SK-N-SH treated with all-trans-retinoic acid at 6 μM for 48 hours (cell line): ENCODE results near the gene ETDC.

Source experiments
- ATAC-seq: fragments of 200-7000 bp; cut with Tn5 transposase; 3 replicates; pipeline ENCODE4 v1.9.1; 2020; ENCODE audit warnings: mild to moderate bottlenecking, moderate library complexity
- ARNTL ChIP-seq: fragments of 450-650 bp; formaldehyde crosslinking; IDR thresholded peaks from 2 replicates; pipeline ENCODE4 v1.5.0; 2020; ENCODE audit warnings: low read depth, mild to moderate bottlenecking, moderate library complexity, borderline replicate concordance
- BACH2 ChIP-seq: fragments of 250-450 bp; sonication (Bioruptor Pico); IDR thresholded peaks from 2 replicates; pipeline ENCODE4 v1.9.0; 2021; ENCODE audit warnings: mild to moderate bottlenecking, borderline replicate concordance
- CSDC2 ChIP-seq: fragments of 250-450 bp; sonication (Bioruptor Pico); IDR thresholded peaks from 2 replicates; pipeline ENCODE4 v1.5.0; 2020; ENCODE audit warnings: mild to moderate bottlenecking, moderate library complexity
- ISL1 ChIP-seq: fragments of 250-450 bp; sonication (Bioruptor Pico); IDR thresholded peaks from 2 replicates; pipeline ENCODE4 v2.1.2; 2022; ENCODE audit warnings: mild to moderate bottlenecking, moderate library complexity
- OSR1 ChIP-seq: fragments of 250-450 bp; sonication (Bioruptor Pico); IDR thresholded peaks from 2 replicates; pipeline ENCODE4 v1.8.0; 2022; ENCODE audit warnings: moderate library complexity, mild to moderate bottlenecking, inconsistent platforms
- PPARA ChIP-seq: fragments of 250-450 bp; sonication (Bioruptor Pico); IDR thresholded peaks from 2 replicates; pipeline ENCODE4 v1.5.0; 2020; ENCODE audit warnings: mild to moderate bottlenecking, borderline replicate concordance
- RARB ChIP-seq: fragments of 250-450 bp; sonication (Bioruptor Pico); IDR thresholded peaks from 2 replicates; pipeline ENCODE4 v1.8.0; 2021; ENCODE audit warnings: mild to moderate bottlenecking, moderate library complexity
- SNAI2 ChIP-seq: fragments of 250-450 bp; sonication (Bioruptor Pico); IDR thresholded peaks from 2 replicates; pipeline ENCODE4 v1.5.0; 2020; ENCODE audit warnings: mild to moderate bottlenecking, moderate library complexity
- TCF4 ChIP-seq: fragments of 250-450 bp; sonication (Bioruptor Pico); IDR thresholded peaks from 2 replicates; pipeline ENCODE4 v1.8.0; 2021; ENCODE audit warnings: mild to moderate bottlenecking, moderate library complexity, borderline replicate concordance
- TOX ChIP-seq: fragments of 250-450 bp; sonication (Bioruptor Pico); IDR thresholded peaks from 2 replicates; pipeline ENCODE4 v1.8.0; 2021; ENCODE audit warnings: mild to moderate bottlenecking, moderate library complexity, borderline replicate concordance
- ZC3H10 ChIP-seq: fragments of 250-450 bp; sonication (Bioruptor Pico); IDR thresholded peaks from 2 replicates; pipeline ENCODE4 v1.5.1; 2021; ENCODE audit warnings: mild to moderate bottlenecking, moderate library complexity
- ZFP3 ChIP-seq: fragments of 250-450 bp; sonication (Bioruptor Pico); IDR thresholded peaks from 2 replicates; pipeline ENCODE4 v1.5.0; 2020; ENCODE audit warnings: mild to moderate bottlenecking, moderate library complexity
- ZFP30 ChIP-seq: fragments of 450-650 bp; formaldehyde crosslinking; IDR thresholded peaks from 2 replicates; pipeline ENCODE4 v1.5.0; 2022; ENCODE audit warnings: mild to moderate bottlenecking, moderate library complexity
- ZNF565 ChIP-seq: fragments of 450-650 bp; formaldehyde crosslinking; conservative IDR thresholded peaks from 2 replicates; pipeline ENCODE4 v1.5.0; 2020; ENCODE audit warnings: low read depth, mild to moderate bottlenecking, moderate library complexity
- ZNF70 ChIP-seq: fragments of 450-650 bp; formaldehyde crosslinking; IDR thresholded peaks from 2 replicates; pipeline ENCODE4 v1.5.0; 2020; ENCODE audit warnings: mild to moderate bottlenecking, moderate library complexity
- ZNF8 ChIP-seq: fragments of 450-650 bp; formaldehyde crosslinking; IDR thresholded peaks from 2 replicates; pipeline ENCODE4 v1.5.0; 2020; ENCODE audit warnings: mild to moderate bottlenecking, moderate library complexity
- TF ChIP-seq, protein P1 (sequence below): fragments of 250-450 bp; sonication (Bioruptor Pico); IDR thresholded peaks from 2 replicates; pipeline ENCODE4 v1.8.0; 2020; ENCODE audit warnings: mild to moderate bottlenecking, moderate library complexity, borderline replicate concordance
- TF ChIP-seq, protein P2 (sequence below): fragments of 250-450 bp; sonication (Bioruptor Pico); IDR thresholded peaks from 2 replicates; pipeline ENCODE4 v1.5.1; 2021; ENCODE audit warnings: mild to moderate bottlenecking, moderate library complexity
- TF ChIP-seq, protein P3 (sequence below): fragments of 250-450 bp; sonication (Bioruptor Pico); IDR thresholded peaks from 2 replicates; pipeline ENCODE4 v1.5.0; 2020; ENCODE audit warnings: mild to moderate bottlenecking, moderate library complexity
- TF ChIP-seq, protein P4 (sequence below): fragments of 250-450 bp; sonication (Bioruptor Pico); IDR thresholded peaks from 2 replicates; pipeline ENCODE4 v1.8.0; 2021; ENCODE audit warnings: low read depth, mild to moderate bottlenecking, moderate library complexity, borderline replicate concordance
- TF ChIP-seq, protein P5 (sequence below): fragments of 250-450 bp; sonication (Bioruptor Pico); IDR thresholded peaks from 2 replicates; pipeline ENCODE4 v1.5.1; 2020; ENCODE audit warnings: low read depth, mild to moderate bottlenecking, moderate library complexity

The ETDC gene

DNA sequence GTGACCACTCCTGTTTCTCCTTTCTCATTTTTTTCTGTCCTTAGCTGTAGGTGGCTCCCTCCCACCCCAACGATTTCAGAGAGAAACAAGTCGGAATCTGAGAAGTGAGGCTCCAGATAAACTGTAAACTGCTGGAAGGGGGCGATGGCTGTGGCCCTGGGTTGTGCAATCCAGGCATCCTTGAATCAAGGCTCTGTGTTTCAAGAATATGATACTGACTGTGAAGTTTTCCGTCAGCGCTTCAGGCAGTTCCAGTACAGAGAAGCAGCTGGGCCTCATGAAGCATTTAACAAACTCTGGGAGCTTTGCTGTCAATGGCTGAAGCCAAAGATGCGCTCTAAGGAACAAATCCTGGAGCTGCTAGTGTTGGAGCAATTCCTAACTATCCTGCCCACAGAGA, 37.7 kb downstream of the ETDC start:
- ATAC-seq, result no peak
- TF ChIP-seq ZFP3 (CRISPR knock-in tag) (no peak), ARNTL (CRISPR knock-in tag) (no peak), ZNF565 (no peak), ZFP30 (CRISPR knock-in tag) (no peak), TCF4 (CRISPR knock-in tag) (no peak), ZNF8 (CRISPR knock-in tag) (no peak), OSR1 (CRISPR knock-in tag) (no peak), ZC3H10 (CRISPR knock-in tag) (no peak)
- TF ChIP-seq, protein P1, sequence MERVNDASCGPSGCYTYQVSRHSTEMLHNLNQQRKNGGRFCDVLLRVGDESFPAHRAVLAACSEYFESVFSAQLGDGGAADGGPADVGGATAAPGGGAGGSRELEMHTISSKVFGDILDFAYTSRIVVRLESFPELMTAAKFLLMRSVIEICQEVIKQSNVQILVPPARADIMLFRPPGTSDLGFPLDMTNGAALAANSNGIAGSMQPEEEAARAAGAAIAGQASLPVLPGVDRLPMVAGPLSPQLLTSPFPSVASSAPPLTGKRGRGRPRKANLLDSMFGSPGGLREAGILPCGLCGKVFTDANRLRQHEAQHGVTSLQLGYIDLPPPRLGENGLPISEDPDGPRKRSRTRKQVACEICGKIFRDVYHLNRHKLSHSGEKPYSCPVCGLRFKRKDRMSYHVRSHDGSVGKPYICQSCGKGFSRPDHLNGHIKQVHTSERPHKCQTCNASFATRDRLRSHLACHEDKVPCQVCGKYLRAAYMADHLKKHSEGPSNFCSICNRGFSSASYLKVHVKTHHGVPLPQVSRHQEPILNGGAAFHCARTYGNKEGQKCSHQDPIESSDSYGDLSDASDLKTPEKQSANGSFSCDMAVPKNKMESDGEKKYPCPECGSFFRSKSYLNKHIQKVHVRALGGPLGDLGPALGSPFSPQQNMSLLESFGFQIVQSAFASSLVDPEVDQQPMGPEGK (CRISPR knock-in tag), result no peak

DNA sequence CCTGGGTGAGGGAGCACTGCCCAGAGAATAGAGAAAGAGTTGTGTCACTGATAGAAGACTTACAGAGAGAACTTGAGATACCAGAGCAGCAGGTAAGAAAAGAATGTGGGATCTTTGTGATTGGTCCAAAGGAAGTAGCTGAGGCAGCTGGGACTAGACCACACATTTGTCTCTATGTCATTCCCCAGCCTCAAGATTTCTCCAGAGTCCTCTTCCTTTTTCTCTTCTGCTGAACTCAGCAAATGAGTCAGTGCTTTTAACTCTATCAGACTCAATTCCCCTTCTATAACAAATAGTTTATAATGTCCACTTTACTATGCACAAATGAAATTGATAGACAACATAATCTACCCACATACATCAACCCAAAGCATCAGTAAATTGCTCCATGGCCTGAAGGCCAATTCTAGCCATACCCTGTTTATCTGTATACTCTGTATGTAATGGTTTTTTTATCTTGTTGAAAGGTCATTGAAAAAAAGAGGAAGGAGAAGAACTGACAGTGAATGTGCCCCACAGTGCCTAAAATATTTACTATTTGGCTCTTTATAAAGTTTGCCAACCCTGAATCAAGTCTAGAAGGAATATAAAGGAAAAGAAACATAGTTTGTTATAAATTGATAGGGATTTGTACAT, 38.2 kb downstream of the ETDC start:
- ATAC-seq, result no peak
- no peak for TF ChIP-seq ZC3H10 (CRISPR knock-in tag)
- TF ChIP-seq PPARA (CRISPR knock-in tag), result no peak
- no peak for TF ChIP-seq ISL1 (CRISPR knock-in tag)
- no peak for TF ChIP-seq ZNF565
- no peak for TF ChIP-seq SNAI2 (CRISPR knock-in tag)
- no peak for TF ChIP-seq BACH2 (CRISPR knock-in tag)
- no peak for TF ChIP-seq ZFP3 (CRISPR knock-in tag)
- TF ChIP-seq RARB (CRISPR knock-in tag), result no peak
- TF ChIP-seq, protein P1 (CRISPR knock-in tag), result no peak
- TF ChIP-seq, protein P2, sequence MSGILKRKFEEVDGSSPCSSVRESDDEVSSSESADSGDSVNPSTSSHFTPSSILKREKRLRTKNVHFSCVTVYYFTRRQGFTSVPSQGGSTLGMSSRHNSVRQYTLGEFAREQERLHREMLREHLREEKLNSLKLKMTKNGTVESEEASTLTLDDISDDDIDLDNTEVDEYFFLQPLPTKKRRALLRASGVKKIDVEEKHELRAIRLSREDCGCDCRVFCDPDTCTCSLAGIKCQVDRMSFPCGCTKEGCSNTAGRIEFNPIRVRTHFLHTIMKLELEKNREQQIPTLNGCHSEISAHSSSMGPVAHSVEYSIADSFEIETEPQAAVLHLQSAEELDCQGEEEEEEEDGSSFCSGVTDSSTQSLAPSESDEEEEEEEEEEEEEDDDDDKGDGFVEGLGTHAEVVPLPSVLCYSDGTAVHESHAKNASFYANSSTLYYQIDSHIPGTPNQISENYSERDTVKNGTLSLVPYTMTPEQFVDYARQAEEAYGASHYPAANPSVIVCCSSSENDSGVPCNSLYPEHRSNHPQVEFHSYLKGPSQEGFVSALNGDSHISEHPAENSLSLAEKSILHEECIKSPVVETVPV (CRISPR knock-in tag), result no peak
- TF ChIP-seq CSDC2 (CRISPR knock-in tag), result no peak
- no peak for TF ChIP-seq TOX
- TF ChIP-seq, protein P3, sequence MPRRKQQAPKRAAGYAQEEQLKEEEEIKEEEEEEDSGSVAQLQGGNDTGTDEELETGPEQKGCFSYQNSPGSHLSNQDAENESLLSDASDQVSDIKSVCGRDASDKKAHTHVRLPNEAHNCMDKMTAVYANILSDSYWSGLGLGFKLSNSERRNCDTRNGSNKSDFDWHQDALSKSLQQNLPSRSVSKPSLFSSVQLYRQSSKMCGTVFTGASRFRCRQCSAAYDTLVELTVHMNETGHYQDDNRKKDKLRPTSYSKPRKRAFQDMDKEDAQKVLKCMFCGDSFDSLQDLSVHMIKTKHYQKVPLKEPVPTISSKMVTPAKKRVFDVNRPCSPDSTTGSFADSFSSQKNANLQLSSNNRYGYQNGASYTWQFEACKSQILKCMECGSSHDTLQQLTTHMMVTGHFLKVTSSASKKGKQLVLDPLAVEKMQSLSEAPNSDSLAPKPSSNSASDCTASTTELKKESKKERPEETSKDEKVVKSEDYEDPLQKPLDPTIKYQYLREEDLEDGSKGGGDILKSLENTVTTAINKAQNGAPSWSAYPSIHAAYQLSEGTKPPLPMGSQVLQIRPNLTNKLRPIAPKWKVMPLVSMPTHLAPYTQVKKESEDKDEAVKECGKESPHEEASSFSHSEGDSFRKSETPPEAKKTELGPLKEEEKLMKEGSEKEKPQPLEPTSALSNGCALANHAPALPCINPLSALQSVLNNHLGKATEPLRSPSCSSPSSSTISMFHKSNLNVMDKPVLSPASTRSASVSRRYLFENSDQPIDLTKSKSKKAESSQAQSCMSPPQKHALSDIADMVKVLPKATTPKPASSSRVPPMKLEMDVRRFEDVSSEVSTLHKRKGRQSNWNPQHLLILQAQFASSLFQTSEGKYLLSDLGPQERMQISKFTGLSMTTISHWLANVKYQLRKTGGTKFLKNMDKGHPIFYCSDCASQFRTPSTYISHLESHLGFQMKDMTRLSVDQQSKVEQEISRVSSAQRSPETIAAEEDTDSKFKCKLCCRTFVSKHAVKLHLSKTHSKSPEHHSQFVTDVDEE (CRISPR knock-in tag), result no peak
- TF ChIP-seq, protein P4, sequence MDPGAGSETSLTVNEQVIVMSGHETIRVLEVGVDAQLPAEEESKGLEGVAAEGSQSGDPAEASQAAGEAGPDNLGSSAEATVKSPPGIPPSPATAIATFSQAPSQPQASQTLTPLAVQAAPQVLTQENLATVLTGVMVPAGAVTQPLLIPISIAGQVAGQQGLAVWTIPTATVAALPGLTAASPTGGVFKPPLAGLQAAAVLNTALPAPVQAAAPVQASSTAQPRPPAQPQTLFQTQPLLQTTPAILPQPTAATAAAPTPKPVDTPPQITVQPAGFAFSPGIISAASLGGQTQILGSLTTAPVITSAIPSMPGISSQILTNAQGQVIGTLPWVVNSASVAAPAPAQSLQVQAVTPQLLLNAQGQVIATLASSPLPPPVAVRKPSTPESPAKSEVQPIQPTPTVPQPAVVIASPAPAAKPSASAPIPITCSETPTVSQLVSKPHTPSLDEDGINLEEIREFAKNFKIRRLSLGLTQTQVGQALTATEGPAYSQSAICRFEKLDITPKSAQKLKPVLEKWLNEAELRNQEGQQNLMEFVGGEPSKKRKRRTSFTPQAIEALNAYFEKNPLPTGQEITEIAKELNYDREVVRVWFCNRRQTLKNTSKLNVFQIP, result no peak
- TF ChIP-seq ZNF70 (CRISPR knock-in tag), result no peak
- TF ChIP-seq, all 23 proteins: peak for 0

DNA sequence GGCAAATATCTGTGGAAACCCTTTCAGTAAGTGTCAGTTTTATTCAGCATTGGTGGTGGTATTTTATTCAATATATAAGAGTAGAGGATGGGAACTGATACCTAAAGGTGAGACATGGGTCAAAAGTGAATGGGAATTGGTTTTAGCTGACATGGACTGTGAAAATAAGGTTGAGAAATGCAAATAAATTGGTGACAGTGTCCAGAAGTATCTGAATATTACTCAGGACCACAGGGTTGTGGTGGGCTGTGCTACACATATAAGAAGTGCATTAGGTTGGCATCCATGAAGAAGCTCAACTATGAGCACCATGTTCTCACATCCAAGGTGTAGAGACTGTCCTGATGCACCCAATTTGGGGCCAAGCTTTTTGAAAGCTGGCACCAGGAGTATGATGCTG, 45.0 kb downstream of the ETDC start:
- TF ChIP-seq OSR1 (CRISPR knock-in tag) (no peak), ZFP30 (CRISPR knock-in tag) (no peak), ZC3H10 (CRISPR knock-in tag) (no peak), TOX (no peak), TCF4 (CRISPR knock-in tag) (no peak), PPARA (CRISPR knock-in tag) (no peak)
- TF ChIP-seq, protein P5, sequence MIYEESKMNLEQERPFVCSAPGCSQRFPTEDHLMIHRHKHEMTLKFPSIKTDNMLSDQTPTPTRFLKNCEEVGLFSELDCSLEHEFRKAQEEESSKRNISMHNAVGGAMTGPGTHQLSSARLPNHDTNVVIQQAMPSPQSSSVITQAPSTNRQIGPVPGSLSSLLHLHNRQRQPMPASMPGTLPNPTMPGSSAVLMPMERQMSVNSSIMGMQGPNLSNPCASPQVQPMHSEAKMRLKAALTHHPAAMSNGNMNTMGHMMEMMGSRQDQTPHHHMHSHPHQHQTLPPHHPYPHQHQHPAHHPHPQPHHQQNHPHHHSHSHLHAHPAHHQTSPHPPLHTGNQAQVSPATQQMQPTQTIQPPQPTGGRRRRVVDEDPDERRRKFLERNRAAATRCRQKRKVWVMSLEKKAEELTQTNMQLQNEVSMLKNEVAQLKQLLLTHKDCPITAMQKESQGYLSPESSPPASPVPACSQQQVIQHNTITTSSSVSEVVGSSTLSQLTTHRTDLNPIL (CRISPR knock-in tag), result no peak
- TF ChIP-seq, protein P1 (CRISPR knock-in tag), result no peak
- TF ChIP-seq, protein P2 (CRISPR knock-in tag), result no peak
- ATAC-seq, result no peak
